H1 (cell line): ENCODE results near the gene CD59. TPM values are rescaled to one million over a fixed set of nuclear protein-coding genes. Genes with fewer than 3 reads are reported as not detected.

ENCODE experiments used
- CTCF ChIA-PET: fragments of 300-600 bp; sonication (Branson Sonifier 250); formaldehyde crosslinking; loops from one replicate; lab custom pipeline; 2021; ENCODE audit not compliant: partially characterized antibody; lab: Charles Lee
- POLR2A ChIA-PET: fragments of 300-600 bp; sonication (Branson Sonifier 250); formaldehyde crosslinking; loops from one replicate; lab custom pipeline; 2021; ENCODE audit warnings: inconsistent platforms; ENCODE audit not compliant: partially characterized antibody; lab: Charles Lee
- DNase-seq, 2 experiments: peaks; one replicate each; pipeline versions ENCODE4 v3.0.0 to v3.0.0-alpha.2; 2010 to 2022; ENCODE audit warnings: low spot score in 2 of 2, low read depth in 1 of 2, mixed read lengths in 1 of 2
- FAIRE-seq: peaks from 2 replicates; lab custom pipeline; 2011; peaks lifted over from hg19 to GRCh38; lab: Jason Lieb, UNC
- H2AFZ ChIP-seq: 2 replicates; pipeline ENCODE4 v1.8.1; 2012; ENCODE audit warnings: low read length, inconsistent platforms
- H2AK5ac ChIP-seq: 2 replicates; pipeline ENCODE4 v1.6.1; 2013; ENCODE audit warnings: low read depth, low read length
- H2BK120ac ChIP-seq: replicated peaks from 2 replicates; pipeline ENCODE3; 2013; ENCODE audit warnings: low read depth, low read length, inconsistent platforms
- H2BK12ac ChIP-seq: 2 replicates; pipeline ENCODE4 v1.6.1; 2013; ENCODE audit warnings: low read depth, low read length
- H2BK15ac ChIP-seq: 2 replicates; pipeline ENCODE4 v1.6.1; 2013; ENCODE audit warnings: low read length
- H2BK20ac ChIP-seq: 2 replicates; pipeline ENCODE4 v1.6.1; 2013; ENCODE audit warnings: low read length
- H2BK5ac ChIP-seq: 2 replicates; pipeline ENCODE4 v1.6.1; 2013; ENCODE audit warnings: low read depth, low read length
- H3K14ac ChIP-seq: 2 replicates; pipeline ENCODE4 v1.6.1; 2013; ENCODE audit warnings: inconsistent platforms; ENCODE audit not compliant: insufficient read length
- H3K18ac ChIP-seq: 2 replicates; pipeline ENCODE4 v1.6.1; 2013; ENCODE audit warnings: low read length; ENCODE audit errors: extremely low read depth
- H3K23ac ChIP-seq: 2 replicates; pipeline ENCODE4 v1.6.1; 2013; ENCODE audit warnings: inconsistent platforms; ENCODE audit not compliant: insufficient read length
- H3K23me2 ChIP-seq: 2 replicates; pipeline ENCODE4 v1.6.1; 2013; ENCODE audit warnings: low read depth, low read length
- H3K27ac ChIP-seq: 2 replicates; pipeline ENCODE4 v1.6.1; 2011; ENCODE audit warnings: low read depth, low read length, inconsistent platforms
- H3K27me3 ChIP-seq, 4 experiments: replicated peaks in 1 of 4; 1 replicate in 1 of 4; 2 replicates in 3 of 4; pipeline versions ENCODE4 v1.6.1 to v1.8.1; 2011 to 2013; ENCODE audit warnings: low read length in 3 of 4, mild to moderate bottlenecking in 3 of 4, inconsistent platforms in 2 of 4, mixed read lengths in 2 of 4, moderate library complexity in 1 of 4; ENCODE audit not compliant: control insufficient read depth in 3 of 4, insufficient read depth in 3 of 4; ENCODE audit errors: extremely low read depth in 1 of 4
- H3K36me3 ChIP-seq, 4 experiments: 2 replicates each; pipeline versions ENCODE4 v1.6.1 to v1.8.1; 2011 to 2013; ENCODE audit warnings: mild to moderate bottlenecking in 4 of 4, low read length in 3 of 4, moderate library complexity in 2 of 4, control low read depth in 1 of 4, inconsistent platforms in 1 of 4; ENCODE audit not compliant: insufficient read depth in 4 of 4, control insufficient read depth in 2 of 4
- H3K4ac ChIP-seq: replicated peaks from 2 replicates; pipeline ENCODE3; 2013; ENCODE audit warnings: low read length, low read depth, mixed read lengths, inconsistent platforms; ENCODE audit not compliant: insufficient read length
- H3K4me1 ChIP-seq, 4 experiments: replicated peaks in 1 of 4; 1 replicate in 1 of 4; 2 replicates in 3 of 4; pipeline versions ENCODE4 v1.6.1 to v1.8.1; 2011 to 2013; ENCODE audit warnings: low read length in 3 of 4, inconsistent platforms in 2 of 4, mixed read lengths in 1 of 4; ENCODE audit not compliant: insufficient read depth in 4 of 4, control insufficient read depth in 3 of 4
- H3K4me2 ChIP-seq, 2 experiments: 2 replicates each; pipeline versions ENCODE4 v1.6.1 to v1.8.1; 2011 to 2013; ENCODE audit warnings: low read depth in 2 of 2, low read length in 2 of 2, control low read depth in 1 of 2, inconsistent platforms in 1 of 2, mild to moderate bottlenecking in 1 of 2; ENCODE audit not compliant: insufficient read depth in 1 of 2
- H3K4me3 ChIP-seq, 4 experiments: fragments of 200-600, 300-600 bp in 1 of 4; sonication (generic), shearing (Covaris generic), sonication (Bioruptor Twin) in 1 of 4; 2 replicates each; pipeline versions ENCODE4 v1.5.1 to v1.8.1; 2011 to 2016; ENCODE audit warnings: low read length in 4 of 4, low read depth in 3 of 4, control low read depth in 2 of 4, inconsistent platforms in 2 of 4, mild to moderate bottlenecking in 2 of 4, mixed read lengths in 1 of 4, moderate library complexity in 1 of 4; ENCODE audit not compliant: insufficient read depth in 2 of 4; ENCODE audit errors: extremely low read depth in 1 of 4
- H3K56ac ChIP-seq: replicated peaks from 2 replicates; pipeline ENCODE3; 2013; ENCODE audit warnings: low read depth, mild to moderate bottlenecking, mixed read lengths, low read length, inconsistent platforms; ENCODE audit not compliant: insufficient read length
- H3K79me1 ChIP-seq: 2 replicates; pipeline ENCODE4 v1.6.1; 2013; ENCODE audit warnings: low read depth, low read length, control low read depth
- H3K79me2 ChIP-seq, 2 experiments: 2 replicates each; pipeline versions ENCODE4 v1.6.1 to v1.8.1; 2012 to 2013; ENCODE audit warnings: low read length in 2 of 2, mild to moderate bottlenecking in 2 of 2, inconsistent platforms in 1 of 2; ENCODE audit not compliant: insufficient read depth in 2 of 2, control insufficient read depth in 1 of 2
- H3K9ac ChIP-seq, 4 experiments: replicated peaks in 1 of 4; 1 replicate in 1 of 4; 2 replicates in 3 of 4; pipeline versions ENCODE4 v1.6.1 to v1.8.1; 2011 to 2013; ENCODE audit warnings: low read depth in 3 of 4, low read length in 3 of 4, control low read depth in 2 of 4, mild to moderate bottlenecking in 2 of 4, moderate library complexity in 2 of 4, inconsistent platforms in 1 of 4; ENCODE audit errors: extremely low read depth in 1 of 4
- H3K9me3 ChIP-seq, 2 experiments: 2 replicates each; pipeline versions ENCODE4 v1.6.1 to v1.8.1; 2012 to 2013; ENCODE audit warnings: mild to moderate bottlenecking in 2 of 2, moderate library complexity in 2 of 2, control low read depth in 1 of 2, inconsistent platforms in 1 of 2, low read depth in 1 of 2, low read length in 1 of 2, mixed read lengths in 1 of 2; ENCODE audit not compliant: insufficient read depth in 2 of 2
- H4K20me1 ChIP-seq, 2 experiments: replicated peaks in 1 of 2; 2 replicates each; pipeline versions ENCODE3 to v1.8.1; 2011 to 2013; ENCODE audit warnings: inconsistent platforms in 2 of 2, low read length in 2 of 2, mild to moderate bottlenecking in 1 of 2; ENCODE audit not compliant: insufficient read depth in 2 of 2, control insufficient read depth in 1 of 2
- H4K5ac ChIP-seq: 2 replicates; pipeline ENCODE4 v1.6.1; 2013; ENCODE audit warnings: low read length, low read depth, mixed read lengths, inconsistent platforms; ENCODE audit not compliant: insufficient read length
- H4K8ac ChIP-seq: 2 replicates; pipeline ENCODE4 v1.8.0; 2013; ENCODE audit warnings: mild to moderate bottlenecking, moderate library complexity, low read length, inconsistent platforms; ENCODE audit not compliant: insufficient read depth; ENCODE audit errors: extremely low read depth
- H4K91ac ChIP-seq: replicated peaks from 2 replicates; pipeline ENCODE3; 2013; ENCODE audit warnings: low read length, mixed read lengths, inconsistent platforms; ENCODE audit not compliant: insufficient read length
- CHD2 ChIP-seq: IDR thresholded peaks from 2 replicates; pipeline ENCODE4 v1.6.1; 2012; ENCODE audit warnings: low read length, improper control_type of control experiment
- EGR1 ChIP-seq: IDR thresholded peaks from 2 replicates; pipeline ENCODE4 v1.6.1; 2011; ENCODE audit warnings: low read depth, low read length, borderline replicate concordance
- EP300 ChIP-seq, 2 experiments: IDR thresholded peaks; 1 replicate in 1 of 2; 2 replicates in 1 of 2; pipeline ENCODE4 v1.6.1; 2011 to 2012; ENCODE audit warnings: low read depth in 2 of 2, low read length in 2 of 2, mild to moderate bottlenecking in 2 of 2, borderline replicate concordance in 1 of 2, inconsistent platforms in 1 of 2, moderate library complexity in 1 of 2
- HDAC6 ChIP-seq: IDR thresholded peaks from one replicate; pipeline ENCODE4 v1.7.1; 2012; ENCODE audit warnings: low read depth, mild to moderate bottlenecking, inconsistent platforms, low read length, moderate library complexity
- KDM1A ChIP-seq: fragments of 200-600, 300-600 bp; sonication (generic); IDR thresholded peaks from 2 replicates; pipeline ENCODE4 v1.7.1; 2016; ENCODE audit warnings: mild to moderate bottlenecking, low read length, borderline replicate concordance
- RBBP5 ChIP-seq: IDR thresholded peaks from 2 replicates; pipeline ENCODE4 v1.7.1; 2012; ENCODE audit warnings: low read depth, mild to moderate bottlenecking, inconsistent platforms, low read length, moderate library complexity, borderline replicate concordance
- RNF2 ChIP-seq: fragments of 200-900, 300-1000 bp; sonication (generic); IDR thresholded peaks from 2 replicates; pipeline ENCODE4 v1.7.1; 2016; ENCODE audit warnings: borderline replicate concordance, low read depth, mild to moderate bottlenecking, antibody characterized with exemption, low read length; ENCODE audit not compliant: poor library complexity, severe bottlenecking; ENCODE audit errors: missing control alignments
- SIN3A ChIP-seq, 2 experiments: IDR thresholded peaks in 1 of 2; conservative IDR thresholded peaks in 1 of 2; 2 replicates each; pipeline ENCODE4 v1.6.1; 2011 to 2012; ENCODE audit warnings: low read length in 2 of 2, improper control_type of control experiment in 1 of 2, low read depth in 1 of 2, mild to moderate bottlenecking in 1 of 2
- SIRT6 ChIP-seq: IDR thresholded peaks from one replicate; pipeline ENCODE4 v1.7.1; 2012; ENCODE audit warnings: low read length, inconsistent platforms
- SP1 ChIP-seq: IDR thresholded peaks from 2 replicates; pipeline ENCODE4 v1.6.1; 2011; ENCODE audit warnings: low read depth, low read length
- WGBS, 2 experiments: shearing (Covaris generic) in 1 of 2; methylation state at CpG; one replicate each; pipeline versions ENCODE4 v1.1.6 to v1.1.7; 2013 to 2015; ENCODE audit warnings: low lambda C conversion rate in 2 of 2, mixed read lengths in 2 of 2, inconsistent platforms in 1 of 2, low coverage in 1 of 2, missing lambda C conversion rate in 1 of 2; ENCODE audit not compliant: insufficient replicate concordance in 2 of 2, insufficient coverage in 1 of 2, insufficient read length in 1 of 2; ENCODE audit errors: extremely low coverage in 1 of 2, missing lambda C conversion rate in 1 of 2; 5-methylcytosine and 5-hydroxymethylcytosine counted together
- polyA plus RNA-seq, 7 experiments: library from polyadenylated mRNA; depleted of rRNA in 3 of 7; stranded (reverse) in 5 of 7; unstranded in 2 of 7; fragments of >200 nt in 5 of 7; fragments of 200-250 nt in 2 of 7; gene quantifications; 1 replicate in 5 of 7; 2 replicates in 1 of 7; 4 replicates in 1 of 7; pipeline versions ENCODE4 v1.2.1 to v1.2.3, GENCODE V29; 2011 to 2013; ENCODE audit warnings: missing spikeins in 2 of 7, mixed read lengths in 2 of 7
- total RNA-seq: library from RNA; stranded (reverse); fragmentation: NEBNext Ultra II Directional; extraction: Animal tissue kit (Norgen Biotek cat#: 25700); gene quantifications from 2 replicates; pipeline ENCODE4 v1.2.1, GENCODE V29; 2021
- TF ChIP-seq, protein P1 (sequence below): IDR thresholded peaks from 2 replicates; pipeline ENCODE4 v1.6.1; 2012; ENCODE audit warnings: inconsistent platforms
- TF ChIP-seq, protein P2 (sequence below): IDR thresholded peaks from 2 replicates; pipeline ENCODE4 v1.6.1; 2011; ENCODE audit warnings: low read depth, mild to moderate bottlenecking, low read length; ENCODE audit not compliant: insufficient read depth

CD59 gene
- total and polyA plus RNA-seq, 2 of the 8 experiments (the other 6 are each of a cell fraction or from before 2014, with no cell fraction given), result 63.1 to 90.3 TPM

- no peak overlapping the region for H4K8ac ChIP-seq
- 0 out of 7 replicates have a peak, but pooled peaks cover 0 to 2% (median 0%) of the 10 kb centered on the region in 4 experiments for H3K27me3 ChIP-seq
- no peaks in the 10 kb centered on the region for H3K79me2 ChIP-seq
- H2BK20ac ChIP-seq, result no peak overlapping the region
- H3K27ac ChIP-seq, result no peak overlapping the region
- H3K79me1 ChIP-seq, result no peaks in the 10 kb centered on the region
- no peak overlapping the region for H2AK5ac ChIP-seq
- H2AFZ ChIP-seq, result no peak overlapping the region
- FAIRE-seq, result no peak
- no peak overlapping the region for H3K23ac ChIP-seq
- ChIA-PET POLR2A (interaction anchor here (1.4 kb wide), 1 partner anchor 9 kb away, joined by 3 read pairs; no protein-coding TSS in a partner anchor), CTCF (interaction anchor here (0.6 kb wide), 1 partner anchor 1531 kb away, joined by 3 read pairs; no protein-coding TSS in a partner anchor)
- no peak overlapping the region for H3K14ac ChIP-seq
- H3K9ac ChIP-seq, result no peak overlapping the region
- H2BK12ac ChIP-seq, result no peak overlapping the region
- H3K23me2 ChIP-seq, result no peaks in the 10 kb centered on the region
- no peak overlapping the region for H3K4me2 ChIP-seq
- WGBS, 2 experiments, result 68% methylated on average over 2 of the region's 3 CpGs; no CpG with 5 or more reads in 1 of the 2 experiments
- H3K4ac ChIP-seq, result no peak overlapping the region
- no peak overlapping the region for H3K4me3 ChIP-seq
- no peak overlapping the region for H2BK5ac ChIP-seq
- no peak for DNase-seq
- H2BK15ac ChIP-seq, result no peak overlapping the region
- H3K36me3 ChIP-seq, result no peaks in the 10 kb centered on the region
- no peak overlapping the region for H4K91ac ChIP-seq
- TF ChIP-seq, protein P1, sequence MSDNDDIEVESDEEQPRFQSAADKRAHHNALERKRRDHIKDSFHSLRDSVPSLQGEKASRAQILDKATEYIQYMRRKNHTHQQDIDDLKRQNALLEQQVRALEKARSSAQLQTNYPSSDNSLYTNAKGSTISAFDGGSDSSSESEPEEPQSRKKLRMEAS, result no peak
- no peak for TF ChIP-seq SIN3A (conservative IDR thresholded peaks at IDR 0.05 in 1 of 2, IDR thresholded peaks at IDR 0.05 in 1 of 2; ENCODE audit: low read depth in 1 of 2, low read length in 2 of 2)
- TF ChIP-seq, protein P2, sequence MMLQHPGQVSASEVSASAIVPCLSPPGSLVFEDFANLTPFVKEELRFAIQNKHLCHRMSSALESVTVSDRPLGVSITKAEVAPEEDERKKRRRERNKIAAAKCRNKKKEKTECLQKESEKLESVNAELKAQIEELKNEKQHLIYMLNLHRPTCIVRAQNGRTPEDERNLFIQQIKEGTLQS, result no peak
- TF ChIP-seq RNF2, result no peak
- no peak for TF ChIP-seq EGR1
- TF ChIP-seq EP300 (IDR thresholded peaks at IDR 0.05; ENCODE audit: borderline replicate concordance in 1 of 2, low read depth in 2 of 2, low read length in 2 of 2), result no peak
- TF ChIP-seq SIRT6, result no peak
- no peak for TF ChIP-seq RBBP5
- TF ChIP-seq HDAC6, result no peak
- no peak for TF ChIP-seq KDM1A
- no peak for TF ChIP-seq SP1
- TF ChIP-seq CHD2, result no peak
- H3K4me1 ChIP-seq, result no peaks in the 10 kb centered on the region
- H3K18ac ChIP-seq, result no peak overlapping the region
- H4K20me1 ChIP-seq, result no peaks in the 10 kb centered on the region
- H3K9me3 ChIP-seq, result no peaks in the 10 kb centered on the region
- H4K5ac ChIP-seq, result no peak overlapping the region
- H3K56ac ChIP-seq, result no peak overlapping the region
- H2BK120ac ChIP-seq, result no peak overlapping the region
Measured at GRCh38 chr11:33785609-33786008, 49.4 kb upstream of the CD59 start.
